ENCODE results near the gene MAST2.

The MAST2 gene

GRCh38 chr1:45880930-45881329 lies 77.5 kb downstream of the MAST2 start:
- no peak overlapping the region for H3K27ac ChIP-seq (replicated peaks; ENCODE audit: low read length)

GRCh38 chr1:45883658-45884057 lies 80.2 kb downstream of the MAST2 start:
- H3K4ac ChIP-seq (ENCODE audit: low read length) = no peak overlapping the region
- no peak overlapping the region for H2AFZ ChIP-seq (ENCODE audit: low read length)
- H3K18ac ChIP-seq (ENCODE audit: low read length) = no peak overlapping the region
- no peak overlapping the region for H3K14ac ChIP-seq (ENCODE audit: low read length)
- no peaks in the 10 kb centered on the region for H3K9me3 ChIP-seq (replicated peaks in 1 of 2; ENCODE audit: control insufficient read depth in 2 of 2, insufficient read depth in 1 of 2, low read depth in 1 of 2, low read length in 2 of 2)
- no peaks in the 10 kb centered on the region for H3K27me3 ChIP-seq (ENCODE audit: control insufficient read depth in 3 of 3, insufficient read depth in 3 of 3, low read depth in 1 of 3, low read length in 3 of 3)
- no peak overlapping the region for H2BK5ac ChIP-seq (ENCODE audit: low read length)
- no peak overlapping the region for H2AK5ac ChIP-seq (ENCODE audit: low read depth, low read length)
- H4K91ac ChIP-seq (ENCODE audit: low read depth, low read length, poor library complexity) = no peak overlapping the region
- H3K23ac ChIP-seq (ENCODE audit: low read depth, low read length, poor library complexity) = no peak overlapping the region
- no peak overlapping the region for H3K27ac ChIP-seq (replicated peaks; ENCODE audit: low read length)
- no peak overlapping the region for H3K4me3 ChIP-seq (ENCODE audit: low read length in 2 of 2)
- H4K8ac ChIP-seq (ENCODE audit: low read depth, low read length) = no peak overlapping the region
- H3K4me1 ChIP-seq (ENCODE audit: control insufficient read depth in 2 of 2, insufficient read depth in 1 of 2, low read depth in 1 of 2, low read length in 2 of 2) = peaks cover 0 to 2% of the 10 kb centered on the region in 2 donors
- no peak for DNase-seq (ENCODE audit: low spot score)
- no peaks in the 10 kb centered on the region for H3K79me1 ChIP-seq (ENCODE audit: low read depth, low read length)
- no peak overlapping the region for H2BK120ac ChIP-seq (ENCODE audit: low read depth, low read length)
- H3K36me3 ChIP-seq (replicated peaks in 1 of 2; ENCODE audit: control insufficient read depth in 2 of 2, insufficient read depth in 2 of 2, low read length in 2 of 2) = peaks cover 2 to 5% of the 10 kb centered on the region in 2 donors
- no CpG with 5 or more reads among the region's 1 CpG for WGBS, 2 donors (ENCODE audit: extremely low coverage in 2 of 2, insufficient read length in 2 of 2, insufficient replicate concordance in 1 of 2)
- no peak overlapping the region for H3K4me2 ChIP-seq (ENCODE audit: insufficient read depth, low read length, poor library complexity, severe bottlenecking)
- no peak overlapping the region for H2BK15ac ChIP-seq (ENCODE audit: low read length)
- H2BK12ac ChIP-seq (ENCODE audit: low read length) = no peak overlapping the region
- H3K9ac ChIP-seq (ENCODE audit: low read depth, low read length, poor library complexity) = no peak overlapping the region

More at GRCh38 chr1:45880930-45881329, 77.5 kb downstream of the MAST2 start:
- Histone ChIP-seq H2BK12ac (ENCODE audit: low read length) (no peak overlapping the region), H3K4me2 (ENCODE audit: insufficient read depth, low read length, poor library complexity, severe bottlenecking) (no peak overlapping the region), H4K91ac (ENCODE audit: low read depth, low read length, poor library complexity) (no peak overlapping the region), H3K36me3 (replicated peaks in 1 of 2; ENCODE audit: control insufficient read depth in 2 of 2, insufficient read depth in 2 of 2, low read length in 2 of 2) (peaks cover 2 to 5% of the 10 kb centered on the region in 2 donors), H3K4ac (ENCODE audit: low read length) (no peak overlapping the region), H2BK15ac (ENCODE audit: low read length) (no peak overlapping the region), H3K23ac (ENCODE audit: low read depth, low read length, poor library complexity) (no peak overlapping the region), H4K8ac (ENCODE audit: low read depth, low read length) (no peak overlapping the region), H3K27me3 (ENCODE audit: control insufficient read depth in 3 of 3, insufficient read depth in 3 of 3, low read depth in 1 of 3, low read length in 3 of 3) (no peaks in the 10 kb centered on the region), H2BK5ac (ENCODE audit: low read length) (no peak overlapping the region), H2BK120ac (ENCODE audit: low read depth, low read length) (no peak overlapping the region), H3K9ac (ENCODE audit: low read depth, low read length, poor library complexity) (no peak overlapping the region), H3K4me1 (ENCODE audit: control insufficient read depth in 2 of 2, insufficient read depth in 1 of 2, low read depth in 1 of 2, low read length in 2 of 2) (no peaks in the 10 kb centered on the region), H3K18ac (ENCODE audit: low read length) (no peak overlapping the region), H3K4me3 (ENCODE audit: low read length in 2 of 2) (no peak overlapping the region), H2AFZ (ENCODE audit: low read length) (no peak overlapping the region), H3K79me1 (ENCODE audit: low read depth, low read length) (no peaks in the 10 kb centered on the region), H3K14ac (ENCODE audit: low read length) (no peak overlapping the region), H3K9me3 (replicated peaks in 1 of 2; ENCODE audit: control insufficient read depth in 2 of 2, insufficient read depth in 1 of 2, low read depth in 1 of 2, low read length in 2 of 2) (no peaks in the 10 kb centered on the region), H2AK5ac (ENCODE audit: low read depth, low read length) (no peak overlapping the region)
- WGBS, 2 donors (ENCODE audit: extremely low coverage in 2 of 2, insufficient read length in 2 of 2, insufficient replicate concordance in 1 of 2) = no CpG with 5 or more reads among the region's 3 CpGs
- DNase-seq (ENCODE audit: low spot score) = no peak

GRCh38 chr1:45884700-45885099 lies 81.3 kb downstream of the MAST2 start:
- Histone ChIP-seq H3K36me3 (replicated peaks in 1 of 2; ENCODE audit: control insufficient read depth in 2 of 2, insufficient read depth in 2 of 2, low read length in 2 of 2) (peaks cover 2 to 5% of the 10 kb centered on the region in 2 donors), H3K79me1 (ENCODE audit: low read depth, low read length) (no peaks in the 10 kb centered on the region), H3K27me3 (ENCODE audit: control insufficient read depth in 3 of 3, insufficient read depth in 3 of 3, low read depth in 1 of 3, low read length in 3 of 3) (no peaks in the 10 kb centered on the region), H2BK5ac (ENCODE audit: low read length) (no peak overlapping the region), H3K18ac (ENCODE audit: low read length) (no peak overlapping the region), H4K8ac (ENCODE audit: low read depth, low read length) (no peak overlapping the region), H2AFZ (ENCODE audit: low read length) (no peak overlapping the region), H3K9me3 (replicated peaks in 1 of 2; ENCODE audit: control insufficient read depth in 2 of 2, insufficient read depth in 1 of 2, low read depth in 1 of 2, low read length in 2 of 2) (no peaks in the 10 kb centered on the region), H3K23ac (ENCODE audit: low read depth, low read length, poor library complexity) (no peak overlapping the region), H2BK120ac (ENCODE audit: low read depth, low read length) (no peak overlapping the region), H3K4ac (ENCODE audit: low read length) (no peak overlapping the region), H2BK12ac (ENCODE audit: low read length) (no peak overlapping the region), H4K91ac (ENCODE audit: low read depth, low read length, poor library complexity) (no peak overlapping the region), H3K27ac (replicated peaks; ENCODE audit: low read length) (no peak overlapping the region), H3K4me3 (ENCODE audit: low read length in 2 of 2) (no peak overlapping the region), H3K9ac (ENCODE audit: low read depth, low read length, poor library complexity) (no peak overlapping the region), H3K14ac (ENCODE audit: low read length) (no peak overlapping the region), H3K4me2 (ENCODE audit: insufficient read depth, low read length, poor library complexity, severe bottlenecking) (no peak overlapping the region), H3K4me1 (ENCODE audit: control insufficient read depth in 2 of 2, insufficient read depth in 1 of 2, low read depth in 1 of 2, low read length in 2 of 2) (peaks cover 0 to 2% of the 10 kb centered on the region in 2 donors), H2AK5ac (ENCODE audit: low read depth, low read length) (no peak overlapping the region), H2BK15ac (ENCODE audit: low read length) (no peak overlapping the region)
- WGBS, 2 donors (ENCODE audit: extremely low coverage in 2 of 2, insufficient read length in 2 of 2, insufficient replicate concordance in 1 of 2) = no CpG with 5 or more reads among the region's 1 CpG
- DNase-seq (ENCODE audit: low spot score) = no peak

- WGBS, 2 donors (ENCODE audit: extremely low coverage in 2 of 2, insufficient read length in 2 of 2, insufficient replicate concordance in 1 of 2) = no CpG with 5 or more reads among the region's 2 CpGs
- no peak overlapping the region for H3K18ac ChIP-seq (ENCODE audit: low read length)
- H3K36me3 ChIP-seq (replicated peaks in 1 of 2; ENCODE audit: control insufficient read depth in 2 of 2, insufficient read depth in 2 of 2, low read length in 2 of 2) = peaks cover 2 to 5% of the 10 kb centered on the region in 2 donors
- no peak overlapping the region for H3K4me2 ChIP-seq (ENCODE audit: insufficient read depth, low read length, poor library complexity, severe bottlenecking)
- H2BK15ac ChIP-seq (ENCODE audit: low read length) = no peak overlapping the region
- no peak overlapping the region for H2BK12ac ChIP-seq (ENCODE audit: low read length)
- no peak overlapping the region for H3K9ac ChIP-seq (ENCODE audit: low read depth, low read length, poor library complexity)
- H2BK120ac ChIP-seq (ENCODE audit: low read depth, low read length) = no peak overlapping the region
- H4K8ac ChIP-seq (ENCODE audit: low read depth, low read length) = no peak overlapping the region
- no peak overlapping the region for H3K14ac ChIP-seq (ENCODE audit: low read length)
- H3K9me3 ChIP-seq (replicated peaks in 1 of 2; ENCODE audit: control insufficient read depth in 2 of 2, insufficient read depth in 1 of 2, low read depth in 1 of 2, low read length in 2 of 2) = no peaks in the 10 kb centered on the region
- H3K23ac ChIP-seq (ENCODE audit: low read depth, low read length, poor library complexity) = no peak overlapping the region
- H3K27me3 ChIP-seq (ENCODE audit: control insufficient read depth in 3 of 3, insufficient read depth in 3 of 3, low read depth in 1 of 3, low read length in 3 of 3) = no peaks in the 10 kb centered on the region
- no peak overlapping the region for H3K4ac ChIP-seq (ENCODE audit: low read length)
- no peak overlapping the region for H4K91ac ChIP-seq (ENCODE audit: low read depth, low read length, poor library complexity)
- H3K79me1 ChIP-seq (ENCODE audit: low read depth, low read length) = no peaks in the 10 kb centered on the region
- no peak overlapping the region for H2AK5ac ChIP-seq (ENCODE audit: low read depth, low read length)
- H3K4me3 ChIP-seq (ENCODE audit: low read length in 2 of 2) = no peak overlapping the region
- no peak overlapping the region for H2BK5ac ChIP-seq (ENCODE audit: low read length)
- no peak for DNase-seq (ENCODE audit: low spot score)
- H3K4me1 ChIP-seq (ENCODE audit: control insufficient read depth in 2 of 2, insufficient read depth in 1 of 2, low read depth in 1 of 2, low read length in 2 of 2) = peaks cover 0 to 2% of the 10 kb centered on the region in 2 donors
- no peak overlapping the region for H2AFZ ChIP-seq (ENCODE audit: low read length)
- no peak overlapping the region for H3K27ac ChIP-seq (replicated peaks; ENCODE audit: low read length)
Observed at GRCh38 chr1:45886229-45886628, 82.8 kb downstream of the MAST2 start.
